GM18502 (cell line): ENCODE data around the gene DKK2.
A peak's percentile ranks its signal among the peaks of the same experiment; 100 is the strongest.

Experiments used
- ATAC-seq: cut with Tn5 transposase; IDR thresholded peaks from one replicate; pipeline ENCODE4 v1.9.1; 2021; ENCODE audit warnings: mild to moderate bottlenecking; ENCODE audit not compliant: unreplicated experiment, poor library complexity

Gene DKK2

GRCh38 chr4:107035819-107036583, at the start of gene DKK2:
Gene DKK2 (minus strand): TSS chr4:107036313. CDS start chr4:107035591, 722 bp downstream.
- peak; percentile 38 for ATAC-seq

- ATAC-seq: no peak
Observed at GRCh38 chr4:107077192-107077591, 41.1 kb upstream of the DKK2 start.

DNA sequence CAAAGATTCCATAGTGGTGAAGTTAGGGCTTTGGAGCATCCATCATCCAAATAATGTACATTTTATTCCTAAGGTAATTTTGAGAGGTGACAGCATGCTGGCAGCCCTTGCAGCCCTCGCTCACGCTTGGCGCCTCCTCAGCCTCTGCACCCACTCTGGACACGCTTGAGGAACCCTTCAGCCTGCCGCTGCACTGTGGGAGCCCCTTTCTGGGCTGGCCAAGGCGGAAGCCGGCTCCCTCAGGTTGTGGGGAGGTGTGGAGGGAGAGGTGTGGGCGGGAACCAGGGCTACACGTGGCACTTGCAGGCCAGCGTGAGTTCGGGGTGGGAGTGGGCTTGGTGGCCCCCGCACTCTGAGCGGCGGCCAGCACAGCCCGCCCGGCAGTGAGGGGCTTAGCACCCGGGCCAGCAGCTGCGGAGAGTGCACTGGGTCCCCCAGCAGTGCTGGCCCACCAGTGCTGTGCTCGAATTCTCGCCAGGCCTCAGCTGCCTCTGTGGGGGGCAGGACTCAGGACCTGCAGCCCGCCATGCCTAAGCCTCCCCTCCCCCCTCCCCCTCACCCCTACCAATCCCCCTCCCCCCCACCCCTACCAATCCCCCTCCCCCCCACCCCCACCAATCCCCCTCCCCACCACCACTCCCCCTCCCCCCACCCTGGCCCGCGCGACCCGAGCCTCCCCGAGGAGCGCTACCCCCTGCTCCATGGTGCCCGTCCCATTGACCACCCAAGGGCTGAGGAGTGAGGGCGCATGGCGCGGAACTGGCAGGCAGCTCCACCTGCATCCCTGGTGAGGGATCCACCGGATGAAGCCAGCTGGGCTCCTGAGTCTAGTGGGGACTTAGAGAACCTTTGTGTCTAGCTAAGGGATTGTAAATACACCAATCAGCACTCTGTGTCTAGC, 37.0 kb upstream of the DKK2 start:
- ATAC-seq: no peak

DNA sequence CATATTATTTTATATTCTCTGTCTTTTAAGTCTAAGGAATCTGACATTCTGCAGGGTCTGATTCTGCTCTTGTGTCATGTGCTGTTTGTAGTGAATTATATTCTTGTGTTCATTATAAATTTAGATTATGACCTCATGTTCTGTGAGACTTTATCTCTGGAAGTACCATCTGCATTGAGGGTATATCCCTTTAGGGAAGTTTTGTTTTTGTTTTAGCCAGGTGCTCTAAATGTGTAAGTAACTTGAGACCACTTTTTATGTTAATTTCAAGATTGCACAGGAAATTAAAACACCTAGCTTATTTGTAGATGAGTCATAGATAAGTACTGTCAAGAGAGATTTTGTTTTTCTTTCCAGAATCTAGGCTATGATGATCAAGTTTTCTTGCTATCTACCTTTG, 35.0 kb upstream of the DKK2 start:
- ATAC-seq: no peak

DNA sequence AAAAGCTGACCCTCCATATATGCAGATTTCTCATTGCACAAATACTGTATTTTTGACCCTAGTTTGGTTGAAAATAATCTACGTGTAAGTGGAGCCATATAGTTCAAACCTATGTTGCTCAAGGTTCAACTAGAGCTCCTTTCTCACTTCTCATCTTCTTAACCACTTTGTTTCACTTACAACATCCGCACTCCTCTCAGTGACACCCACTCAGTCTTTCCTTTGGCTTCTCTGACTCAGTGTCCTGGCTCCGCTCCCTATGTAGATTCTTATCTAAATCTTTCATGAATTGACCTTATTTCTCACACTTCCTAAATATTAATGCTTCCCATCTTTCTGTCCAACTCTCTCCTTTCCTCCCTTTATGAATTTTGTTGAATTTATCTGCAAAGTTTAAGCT, 32.9 kb upstream of the DKK2 start:
- ATAC-seq: peak; percentile 71

DNA sequence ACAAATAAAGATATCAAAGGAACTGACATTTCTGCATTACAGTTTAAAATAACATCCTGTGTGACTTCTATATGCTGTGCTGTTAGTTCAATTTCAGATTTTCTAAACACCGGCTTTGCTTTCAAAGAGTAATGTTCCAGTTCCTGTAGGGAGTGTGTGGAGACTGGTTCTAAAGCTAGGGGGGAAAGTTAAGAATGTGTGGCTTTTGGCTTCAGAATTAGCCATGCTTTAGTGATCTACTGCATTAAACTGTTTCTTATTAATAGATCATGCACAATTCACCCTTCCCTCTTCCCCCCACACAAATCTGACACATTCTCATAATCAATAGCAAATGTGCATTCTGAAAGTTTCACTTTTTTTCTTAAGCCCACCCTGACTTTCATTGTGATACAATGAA, 32.0 kb upstream of the DKK2 start:
- no peak for ATAC-seq

DNA sequence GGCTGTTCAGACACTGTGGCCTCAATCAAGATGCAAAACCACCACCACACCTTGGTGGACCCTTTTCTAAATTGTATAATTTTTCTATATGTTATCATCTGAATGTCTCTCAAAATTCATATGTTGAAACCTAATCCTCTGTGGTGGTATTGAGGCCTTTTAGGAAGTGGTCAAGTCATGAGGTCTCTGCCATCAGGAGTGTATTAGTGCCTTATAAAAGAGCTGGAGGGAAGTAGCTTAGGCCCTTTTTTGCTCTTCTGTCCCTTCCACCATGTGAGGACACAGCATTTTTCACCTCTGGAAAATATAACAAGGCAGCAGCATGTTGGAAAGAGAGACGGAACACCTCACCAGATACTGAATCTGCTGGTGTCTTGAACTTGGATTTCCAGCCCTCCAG, 30.5 kb upstream of the DKK2 start:
- no peak for ATAC-seq

- no peak for ATAC-seq
Observed at GRCh38 chr4:107065201-107065600, 29.1 kb upstream of the DKK2 start.

DNA sequence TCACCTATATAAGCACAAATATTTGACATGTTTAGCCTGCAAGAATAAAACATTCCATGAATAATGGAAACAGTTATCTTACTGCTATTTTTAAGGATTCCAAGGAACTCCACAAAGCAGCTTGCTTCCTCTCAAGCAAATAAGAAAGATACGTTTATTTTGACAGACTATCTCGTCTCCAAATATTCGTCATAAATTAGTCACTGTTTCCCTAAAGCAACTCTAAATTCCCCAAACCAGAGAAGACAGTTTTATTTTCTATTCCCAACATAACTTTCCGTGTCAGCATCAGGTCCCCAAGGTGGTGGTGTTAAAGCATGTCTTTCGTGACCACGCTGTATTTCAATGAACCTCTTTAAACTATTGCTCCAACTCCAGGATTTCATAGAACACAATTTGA, 24.3 kb upstream of the DKK2 start:
- no peak for ATAC-seq

- no peak for ATAC-seq
Observed at GRCh38 chr4:107058828-107059227, 22.7 kb upstream of the DKK2 start.

DNA sequence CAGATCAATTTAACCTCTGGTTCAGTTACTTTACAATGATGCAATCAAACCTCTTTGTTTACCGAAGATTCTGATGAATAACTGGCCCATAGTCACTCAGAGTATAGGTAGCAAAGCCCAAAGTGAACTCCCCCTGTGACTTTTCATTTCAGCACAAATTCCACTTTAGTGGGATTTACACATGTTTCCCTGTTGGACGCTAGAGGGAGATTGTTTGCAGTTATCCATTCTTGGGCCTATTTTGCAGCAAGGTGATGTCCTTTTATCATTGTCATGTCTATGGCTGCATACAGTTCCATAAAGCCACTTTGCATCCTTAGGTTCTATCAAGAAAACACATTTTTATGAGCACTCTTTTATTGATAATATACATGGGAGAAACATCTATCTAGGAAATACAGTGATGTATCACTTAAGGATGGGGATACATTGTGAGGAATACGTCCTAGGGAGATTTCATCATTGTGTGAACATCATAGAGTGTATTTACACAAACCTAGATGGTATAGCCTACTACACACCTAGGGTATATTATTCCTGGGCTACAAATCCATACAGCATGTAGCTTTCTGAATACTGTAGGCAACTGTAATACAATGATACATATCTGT, 14.5 kb upstream of the DKK2 start:
- peak; percentile 50 for ATAC-seq

GRCh38 chr4:107046261-107046660, 10.1 kb upstream of the DKK2 start:
- ATAC-seq: no peak

DNA sequence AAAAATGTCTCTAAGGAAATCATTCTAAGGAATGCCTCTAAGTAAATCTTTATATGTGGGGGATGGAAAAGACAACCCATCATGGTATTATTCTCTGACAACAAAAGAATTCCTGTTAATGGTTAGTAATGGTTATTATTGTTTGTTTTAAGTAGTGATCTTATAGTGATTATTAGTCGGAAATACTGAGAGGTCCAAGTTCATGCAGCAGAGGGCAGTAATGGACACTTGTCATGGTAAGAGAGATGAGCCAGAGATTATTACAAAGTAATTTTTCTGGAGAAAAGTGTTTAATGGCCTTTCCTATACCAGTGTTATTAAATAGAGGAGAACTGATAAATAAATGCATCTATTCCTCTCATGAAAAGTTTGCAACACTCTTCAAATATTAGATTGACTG, 8.1 kb upstream of the DKK2 start:
- no peak for ATAC-seq

DNA sequence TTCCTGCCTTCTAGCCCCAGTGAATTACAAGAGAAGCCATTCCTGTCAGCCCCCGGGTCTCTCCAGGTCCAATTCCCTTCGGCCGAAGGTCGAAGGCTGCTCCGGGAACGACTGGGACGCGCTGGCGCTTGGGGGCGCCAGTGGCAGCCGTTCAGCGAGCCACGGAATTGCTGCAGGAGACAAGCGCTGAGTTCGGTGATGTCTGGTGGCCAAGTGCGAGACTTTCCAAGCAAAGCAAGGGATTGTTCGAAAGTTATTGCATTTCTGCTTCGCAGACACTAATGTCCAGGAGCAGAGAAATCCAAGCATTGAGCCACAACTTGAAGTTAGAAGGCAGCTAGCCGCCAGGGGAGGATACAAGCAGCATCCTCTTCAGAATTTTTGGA, 1.1 kb upstream of the DKK2 start:
- ATAC-seq: no peak

GRCh38 chr4:107036584-107037198, 578 bp upstream of the DKK2 start:
- ATAC-seq: no peak

- peak; percentile 31 for ATAC-seq
Observed at GRCh38 chr4:107034996-107035818, 906 bp downstream of the DKK2 start.

GRCh38 chr4:107034091-107034995, 1.8 kb downstream of the DKK2 start:
- ATAC-seq: no peak

- no peak for ATAC-seq
Observed at GRCh38 chr4:107027379-107027778, 8.7 kb downstream of the DKK2 start.

DNA sequence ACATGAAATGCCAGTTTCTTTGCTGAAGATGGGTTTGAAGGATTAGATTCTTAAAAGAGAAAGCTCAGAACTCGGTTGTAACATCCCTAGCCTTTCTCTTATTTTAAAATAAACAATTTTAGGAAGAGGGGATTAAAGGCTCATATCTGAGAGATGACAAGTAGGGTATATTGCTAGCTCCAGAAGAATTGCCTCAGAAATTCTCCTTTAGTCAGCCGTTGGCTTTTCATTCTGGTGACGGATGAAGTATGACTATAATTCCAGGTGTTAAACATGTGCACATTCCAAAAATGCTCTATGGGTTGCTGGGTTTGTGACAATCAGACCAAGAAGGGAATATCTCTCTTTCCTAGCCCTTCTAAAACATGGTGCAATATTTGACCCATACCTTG, 17.8 kb downstream of the DKK2 start:
- ATAC-seq: no peak
